Hindlimb muscle (tissue), 1 donor: ENCODE measurements around the gene ERGIC3. TPM values are rescaled to one million over a fixed set of nuclear protein-coding genes. Genes with fewer than 3 reads are reported as not detected.
"Not testable (repeated sequence)": the region's sequence is repeated elsewhere in the genome, so short reads cannot be mapped to it uniquely, and the experiment has no call there.

ENCODE experiments used
- DNase-seq: peaks from one replicate; pipeline ENCODE4 v3.0.0-alpha.2; 2013
- polyA plus RNA-seq: library from polyadenylated mRNA; unstranded; fragments of 120-200 nt; gene quantifications from one replicate; pipeline ENCODE4 v1.2.1, GENCODE V29; 2013; ENCODE audit not compliant: insufficient read length

Gene ERGIC3
- polyA plus RNA-seq, 1 donor = 218 TPM

DNA sequence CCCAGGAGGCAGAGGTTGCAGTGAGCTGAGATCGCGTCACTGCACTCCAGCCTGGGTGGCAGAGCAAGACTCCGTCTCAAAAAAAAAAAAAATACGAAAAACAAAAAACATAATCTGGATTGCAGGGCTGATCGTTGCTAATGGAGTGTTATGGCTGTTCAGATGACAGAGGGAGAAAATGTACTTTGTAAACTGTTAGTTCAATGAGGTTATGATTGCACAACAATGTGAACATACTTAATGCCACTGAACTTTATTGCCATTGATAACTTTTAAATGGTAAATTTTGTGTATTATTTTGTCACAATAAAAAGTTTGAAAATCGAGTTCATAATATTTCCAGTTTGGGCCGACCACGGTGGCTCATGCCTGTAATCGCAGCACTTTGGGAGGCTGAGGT, 22.9 kb upstream of the ERGIC3 start:
- no peak for DNase-seq

DNA sequence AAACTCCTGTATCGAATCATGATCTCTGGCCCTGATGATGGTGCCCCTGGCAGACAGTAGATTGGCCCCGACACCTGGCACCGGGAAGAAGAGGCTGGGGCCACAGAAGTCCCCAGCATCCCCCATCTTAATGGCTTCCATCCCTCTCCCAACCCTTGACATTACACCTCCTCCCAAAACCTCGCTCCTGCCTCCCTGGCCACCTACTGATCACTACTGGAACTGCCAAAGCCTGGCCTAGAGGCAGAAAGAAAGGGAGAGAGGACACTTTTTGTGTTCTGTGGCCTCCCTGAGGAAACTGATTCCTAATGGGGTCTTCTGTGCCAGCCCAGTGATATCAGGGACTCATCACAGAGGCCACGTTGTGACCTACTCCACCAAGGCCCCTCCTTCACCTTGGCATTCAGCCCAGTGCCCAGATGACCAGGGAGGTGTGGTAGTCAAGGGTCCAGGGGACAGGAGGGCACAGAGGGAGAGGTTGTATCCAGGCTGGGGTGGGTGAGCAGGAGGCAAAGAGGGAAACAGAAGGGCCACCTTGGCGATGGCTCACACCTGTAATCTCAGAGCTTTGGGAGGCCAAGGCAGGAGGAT, 18.5 kb upstream of the ERGIC3 start:
- DNase-seq = no peak

DNA sequence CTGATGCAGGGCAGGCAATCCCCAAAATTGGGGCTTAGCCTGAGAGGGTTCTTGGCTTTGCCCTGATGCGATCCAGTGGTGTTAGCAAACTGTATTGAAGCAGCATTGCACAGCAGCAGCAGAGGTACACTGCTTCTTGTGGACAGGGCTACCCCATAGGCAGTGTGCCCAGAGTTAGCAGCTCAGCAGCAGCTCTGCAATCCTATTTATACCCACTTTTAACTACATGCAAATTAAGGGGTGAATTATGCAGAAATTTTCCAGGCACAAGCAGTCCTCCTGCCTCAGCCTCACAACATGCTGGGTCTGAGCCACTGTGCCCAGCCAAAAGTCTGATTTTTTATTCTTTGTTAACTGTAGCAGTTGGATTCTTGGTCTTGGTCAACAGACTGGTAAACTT, 16.2 kb upstream of the ERGIC3 start:
- no peak for DNase-seq

DNA sequence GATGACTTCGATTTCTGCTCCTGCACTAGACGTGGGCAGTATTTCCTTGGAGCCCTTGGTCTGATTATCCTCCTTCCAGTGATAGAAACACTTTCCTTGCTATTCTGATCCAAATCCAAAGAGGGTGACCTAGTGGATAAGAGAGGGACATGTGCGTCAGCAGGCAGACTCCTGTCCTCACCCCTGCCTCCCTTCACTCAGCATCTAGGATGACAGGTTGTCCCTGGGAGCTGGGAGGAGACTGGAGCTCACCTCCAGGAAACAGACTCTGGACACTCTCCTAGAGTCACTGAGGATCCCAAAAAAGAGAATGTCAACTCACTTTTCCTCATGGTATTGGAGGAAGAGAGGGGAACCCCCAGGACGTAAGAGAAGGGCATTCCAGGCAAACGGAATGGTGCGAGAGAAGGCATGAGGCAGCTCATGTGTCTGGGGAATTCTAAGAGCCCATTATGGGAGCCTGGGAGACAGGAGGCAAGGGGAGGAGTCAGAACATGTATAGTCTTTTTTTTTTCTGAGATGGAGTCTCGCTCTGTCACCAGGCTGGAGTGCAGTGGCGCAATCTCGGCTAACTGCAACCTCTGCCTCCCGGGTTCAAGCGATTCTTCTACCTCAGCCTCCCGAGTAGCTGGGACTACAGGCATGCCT, 14.6 kb upstream of the ERGIC3 start:
- DNase-seq = no peak

DNA sequence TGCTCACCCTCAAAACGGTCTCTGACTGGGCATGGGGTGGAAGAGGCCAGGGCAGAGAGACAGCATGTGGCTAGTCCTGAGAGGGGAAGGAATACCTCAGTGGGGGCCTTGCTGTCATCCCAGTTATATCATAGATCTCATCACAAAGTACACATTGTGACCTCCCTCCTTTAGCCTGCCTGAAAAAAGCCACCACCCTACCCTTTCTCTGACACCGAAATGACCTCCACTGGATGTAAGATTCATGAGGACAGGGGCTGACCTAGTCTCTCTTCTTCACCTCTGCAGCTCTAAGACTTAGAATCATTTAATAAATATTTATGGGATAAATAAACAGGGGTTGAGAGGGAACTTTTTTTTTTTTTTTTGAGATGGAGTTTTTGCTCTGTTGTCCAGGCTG, 12.3 kb upstream of the ERGIC3 start, which contains the start of gene C20orf173:
Gene C20orf173, minus strand, starts transcription at position 101 of the 400 bp plus-strand sequence. CDS start 279 bp downstream, outside the sequence.
- DNase-seq = no peak

DNA sequence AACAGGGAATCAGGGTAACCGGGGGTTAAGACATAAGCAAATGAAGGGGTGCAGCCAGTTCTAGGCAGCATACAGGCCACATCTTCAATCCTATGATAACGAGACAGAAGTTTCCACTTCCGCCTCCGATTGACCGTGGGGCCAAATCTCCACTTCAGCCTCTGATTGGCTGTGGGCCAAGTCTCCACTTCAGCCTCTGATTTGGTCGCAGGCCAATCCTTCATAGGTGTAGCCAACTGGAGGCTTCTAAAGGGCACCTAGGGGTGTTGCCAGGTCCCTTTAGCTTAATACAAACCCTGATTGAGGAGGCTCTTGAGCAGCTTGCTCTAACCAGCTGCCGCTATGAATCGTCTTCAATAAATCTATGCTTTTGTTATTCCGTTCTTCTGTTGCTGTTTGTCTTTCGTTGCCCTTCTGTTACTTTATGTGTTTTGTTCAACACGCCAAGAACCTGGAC, 2.1 kb upstream of the ERGIC3 start:
- DNase-seq = no peak

DNA sequence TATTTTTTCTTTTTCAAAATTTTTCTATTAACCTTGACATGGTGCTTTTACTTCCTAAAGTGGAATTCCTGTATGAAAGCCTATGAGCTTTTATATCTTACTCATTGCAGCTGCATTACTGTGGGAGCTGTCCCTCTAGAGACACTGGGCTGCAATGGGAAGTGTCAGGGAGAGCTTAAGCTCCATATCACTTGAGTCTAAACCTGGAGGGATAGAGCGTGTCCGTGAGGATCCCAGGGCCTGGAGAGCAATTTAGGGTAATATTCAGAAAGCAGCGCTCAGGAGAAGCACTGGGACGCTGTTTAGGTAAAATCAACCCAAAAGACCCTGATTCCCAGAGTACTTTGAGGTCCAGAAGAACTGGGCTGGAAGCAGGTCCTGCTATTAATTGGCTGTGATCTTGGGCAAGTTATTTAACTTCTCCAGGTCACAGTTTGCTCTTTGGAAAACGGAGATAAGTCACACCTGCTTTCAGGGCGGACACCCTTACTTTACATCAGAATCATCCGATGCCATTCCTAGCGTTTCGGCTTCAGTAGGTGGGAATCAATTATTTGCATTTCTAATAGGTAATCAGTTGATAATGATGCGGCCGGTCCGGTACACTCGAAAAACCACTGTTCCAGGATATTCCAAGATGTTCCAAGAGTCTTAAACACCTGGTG, 628 bp upstream of the ERGIC3 start:
- no peak for DNase-seq

DNA sequence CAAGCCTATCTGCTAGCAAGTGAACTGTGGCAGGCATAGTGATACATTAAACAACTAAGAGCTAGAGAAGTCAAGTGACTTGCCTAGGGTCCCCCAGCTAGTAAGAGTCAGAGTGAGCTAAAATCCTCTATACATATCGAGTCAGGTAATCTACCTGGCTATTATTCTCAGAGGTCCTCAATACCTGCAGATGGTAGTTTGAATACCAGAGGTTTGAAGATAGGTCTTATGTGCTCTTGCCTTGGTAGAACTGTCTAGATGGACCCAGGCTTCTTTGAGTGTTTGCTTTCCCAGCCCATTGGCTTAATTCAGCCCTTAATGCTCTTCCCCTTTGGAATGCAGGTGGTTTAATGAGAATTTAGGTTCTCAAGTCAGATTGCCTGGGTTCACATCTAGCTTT, 1.1 kb downstream of the ERGIC3 start:
- no peak for DNase-seq

DNA sequence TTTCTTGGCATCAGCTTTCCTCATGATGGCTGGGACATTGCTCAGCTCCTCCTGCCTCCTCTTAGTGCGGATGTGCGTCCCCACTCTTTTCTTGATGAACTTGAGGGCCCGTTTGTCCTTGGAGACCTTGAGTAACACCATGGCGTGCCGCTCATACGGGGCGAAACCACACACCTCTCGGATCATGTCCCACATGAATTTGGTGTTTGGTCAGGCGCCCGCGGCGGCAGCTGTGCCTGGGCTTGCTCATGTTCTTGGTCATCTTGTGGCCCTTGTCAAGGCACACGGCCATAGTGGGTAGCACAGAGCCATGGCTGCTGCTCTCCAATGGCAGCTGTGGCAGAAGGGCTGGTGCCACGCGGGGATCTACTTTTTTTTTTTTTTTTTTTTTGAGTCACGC, 2.6 kb downstream of the ERGIC3 start:
- no peak for DNase-seq

DNA sequence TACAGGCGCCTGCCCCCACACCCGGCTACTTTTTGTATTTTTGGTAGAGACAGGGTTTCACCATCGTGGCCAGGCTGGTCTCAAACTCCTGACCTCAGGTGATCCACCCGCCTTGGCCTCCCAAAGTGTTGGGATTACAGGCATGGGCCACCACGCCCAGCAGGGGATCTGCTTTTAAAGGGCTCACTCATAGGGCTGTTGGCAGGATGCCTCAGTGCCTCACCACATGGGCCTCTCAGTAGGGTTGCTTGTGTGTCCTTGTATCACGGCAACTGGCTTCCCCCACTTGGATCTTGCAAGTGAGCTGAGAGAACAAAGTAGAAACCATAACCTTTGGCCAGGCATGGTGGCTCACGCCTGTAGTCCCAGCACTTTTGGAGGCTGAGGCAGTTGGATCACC, 3.1 kb downstream of the ERGIC3 start:
- DNase-seq = not testable (repeated sequence)

DNA sequence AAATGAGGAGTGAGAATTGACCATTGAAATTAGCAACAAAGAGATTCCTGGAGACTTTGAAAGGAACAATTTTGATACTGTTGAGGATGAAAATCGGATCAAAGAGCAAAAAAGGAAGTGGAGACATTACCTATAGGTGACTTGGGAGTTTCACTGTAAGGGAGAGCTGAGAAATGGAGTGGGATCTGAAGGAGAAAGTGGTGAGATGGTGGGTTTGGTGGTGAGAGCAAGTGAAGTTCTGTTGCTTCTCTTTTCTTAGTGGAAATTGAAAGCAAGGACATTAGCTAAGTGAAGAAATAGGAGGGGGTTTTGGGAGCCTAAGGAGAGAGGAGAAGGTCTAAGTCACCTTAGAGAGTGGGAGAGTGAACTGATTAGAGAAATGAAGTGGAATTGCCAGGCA, 4.2 kb downstream of the ERGIC3 start:
- no peak for DNase-seq

DNA sequence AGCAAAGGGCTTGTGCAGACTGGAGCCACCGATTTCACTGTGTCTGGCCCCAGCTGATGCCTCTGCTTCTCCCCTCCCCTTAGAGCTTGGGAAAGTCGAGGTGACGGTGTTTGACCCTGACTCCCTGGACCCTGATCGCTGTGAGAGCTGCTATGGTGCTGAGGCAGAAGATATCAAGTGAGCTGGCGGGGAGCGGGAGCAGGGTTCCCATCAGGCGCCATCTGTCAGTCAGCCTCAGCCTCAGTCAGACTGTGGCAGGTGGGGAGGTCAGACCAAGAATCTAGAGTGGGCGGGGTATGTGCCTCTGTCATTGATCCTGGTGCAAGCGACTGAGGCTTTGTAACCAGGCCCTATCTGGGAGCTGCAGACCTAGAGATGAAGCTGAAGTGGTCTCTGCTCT, 5.5 kb downstream of the ERGIC3 start:
- DNase-seq = no peak

DNA sequence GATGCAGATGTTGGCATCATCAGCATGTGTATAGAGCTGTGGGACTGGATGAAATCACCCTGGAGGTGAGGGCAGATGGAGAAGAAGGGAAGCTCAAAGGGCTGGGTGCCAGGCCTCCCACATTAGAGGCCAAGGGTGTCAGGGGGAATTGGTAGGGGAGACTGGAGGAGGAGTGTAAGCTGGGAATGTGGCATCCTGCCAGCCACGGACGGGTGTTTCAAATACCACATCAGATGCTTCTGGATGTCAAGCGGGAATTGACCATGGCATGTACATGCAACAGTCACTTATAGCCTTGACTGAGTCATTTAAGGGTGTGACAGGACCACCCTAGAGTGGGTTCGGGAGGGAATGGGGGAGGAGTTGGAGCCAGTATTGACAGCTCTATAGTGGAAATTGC, 9.6 kb downstream of the ERGIC3 start:
- DNase-seq = no peak

DNA sequence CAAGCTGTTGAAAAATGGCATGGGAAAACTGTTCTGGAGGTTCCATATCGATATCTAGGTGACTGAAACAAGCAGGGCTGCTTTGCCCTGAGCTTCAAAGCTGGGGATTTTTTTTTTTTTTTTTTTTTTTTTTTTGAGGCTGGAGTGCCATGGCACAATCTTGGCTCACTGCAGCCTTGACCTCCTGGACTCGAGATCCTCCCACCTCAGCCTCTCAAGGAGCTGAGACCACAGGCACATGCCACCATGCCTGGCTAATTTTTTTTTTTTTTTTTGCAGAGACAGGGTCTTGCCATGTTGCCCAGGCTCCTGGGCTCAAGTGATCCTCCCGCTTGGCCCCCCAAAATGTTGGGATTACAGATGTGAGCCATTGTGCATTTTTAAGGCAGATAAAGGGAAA, 11.0 kb downstream of the ERGIC3 start:
- DNase-seq = no peak

DNA sequence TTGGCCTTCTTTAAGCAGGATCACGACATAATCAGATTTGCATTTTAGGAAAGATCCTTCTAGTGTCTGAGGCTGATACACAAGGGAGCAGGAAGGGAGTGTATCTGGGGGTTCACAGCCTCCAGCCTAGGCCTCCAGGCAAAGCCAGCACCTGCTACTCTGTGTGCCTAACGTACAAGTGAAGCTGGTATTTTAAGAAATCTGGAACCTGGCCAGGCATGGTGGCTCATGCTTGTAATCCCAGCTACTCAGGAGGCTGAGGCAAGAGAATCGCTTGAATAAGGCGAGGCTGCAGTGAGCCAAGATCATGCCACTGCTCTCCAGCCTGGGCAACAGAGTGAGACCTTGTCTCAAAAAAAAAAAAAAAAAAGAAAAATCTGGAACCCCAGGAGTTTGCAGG, 13.6 kb downstream of the ERGIC3 start:
- not testable (repeated sequence) for DNase-seq

DNA sequence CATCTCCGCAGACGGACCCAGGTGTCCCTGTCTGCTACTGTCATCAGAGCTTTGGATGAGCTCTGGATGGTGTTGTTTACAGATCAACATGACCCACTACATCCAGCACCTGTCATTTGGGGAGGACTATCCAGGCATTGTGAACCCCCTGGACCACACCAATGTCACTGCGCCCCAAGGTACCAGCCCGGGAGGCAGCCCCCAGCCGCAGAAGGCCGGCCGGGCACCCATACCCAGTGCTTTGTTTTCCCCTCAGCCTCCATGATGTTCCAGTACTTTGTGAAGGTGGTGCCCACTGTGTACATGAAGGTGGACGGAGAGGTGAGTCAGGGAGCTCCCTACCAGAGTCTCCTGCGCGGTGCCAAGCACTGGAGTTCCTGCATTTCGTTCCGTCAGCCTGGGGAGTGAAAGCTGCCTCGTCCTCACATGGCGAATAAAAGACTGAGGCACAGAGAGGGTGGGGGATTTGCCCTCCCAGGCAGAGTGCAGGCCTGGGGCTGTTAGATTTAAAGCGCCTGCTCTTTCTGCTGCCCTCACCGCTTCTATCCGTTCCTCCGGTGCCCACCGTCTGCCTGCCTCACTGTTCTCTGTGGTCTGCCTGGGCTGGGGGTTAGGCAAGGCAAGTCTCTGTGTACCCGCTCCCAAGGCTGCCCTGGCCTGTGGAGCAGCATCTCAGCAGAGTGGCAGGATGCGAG, 14.2 kb downstream of the ERGIC3 start:
- no peak for DNase-seq

DNA sequence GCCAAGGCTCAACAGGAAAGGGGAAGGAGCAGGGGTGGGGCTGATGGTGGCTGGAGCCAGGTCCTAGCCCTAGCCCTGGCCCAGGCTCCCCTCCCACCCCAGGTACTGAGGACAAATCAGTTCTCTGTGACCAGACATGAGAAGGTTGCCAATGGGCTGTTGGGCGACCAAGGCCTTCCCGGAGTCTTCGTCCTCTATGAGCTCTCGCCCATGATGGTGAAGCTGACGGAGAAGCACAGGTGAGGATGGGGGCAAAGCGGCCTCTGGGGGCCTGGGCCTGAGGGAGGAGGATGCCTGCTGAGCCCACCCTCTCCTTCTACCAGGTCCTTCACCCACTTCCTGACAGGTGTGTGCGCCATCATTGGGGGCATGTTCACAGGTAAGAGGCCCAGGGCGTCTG, 15.0 kb downstream of the ERGIC3 start:
- DNase-seq = no peak

DNA sequence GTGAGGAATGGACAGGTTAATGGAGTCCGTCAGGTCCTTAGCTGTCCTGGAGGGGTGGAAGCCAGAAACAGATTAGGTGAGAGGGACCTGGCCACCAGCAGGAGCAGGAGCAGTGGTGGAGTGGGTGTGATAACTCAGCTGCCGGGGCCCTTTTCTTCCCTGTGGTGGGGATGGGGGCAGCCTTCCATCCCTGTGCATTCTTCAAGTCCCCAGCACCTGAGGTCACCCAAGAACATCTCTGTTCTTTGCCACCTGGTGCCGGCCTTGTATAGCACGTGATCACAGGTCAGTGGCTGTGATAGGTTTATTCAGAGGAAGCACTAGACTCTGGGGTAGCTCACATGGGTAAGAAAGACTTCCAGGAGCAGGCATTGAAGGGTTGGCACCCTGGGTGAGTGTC, 16.6 kb downstream of the ERGIC3 start:
- no peak for DNase-seq

DNA sequence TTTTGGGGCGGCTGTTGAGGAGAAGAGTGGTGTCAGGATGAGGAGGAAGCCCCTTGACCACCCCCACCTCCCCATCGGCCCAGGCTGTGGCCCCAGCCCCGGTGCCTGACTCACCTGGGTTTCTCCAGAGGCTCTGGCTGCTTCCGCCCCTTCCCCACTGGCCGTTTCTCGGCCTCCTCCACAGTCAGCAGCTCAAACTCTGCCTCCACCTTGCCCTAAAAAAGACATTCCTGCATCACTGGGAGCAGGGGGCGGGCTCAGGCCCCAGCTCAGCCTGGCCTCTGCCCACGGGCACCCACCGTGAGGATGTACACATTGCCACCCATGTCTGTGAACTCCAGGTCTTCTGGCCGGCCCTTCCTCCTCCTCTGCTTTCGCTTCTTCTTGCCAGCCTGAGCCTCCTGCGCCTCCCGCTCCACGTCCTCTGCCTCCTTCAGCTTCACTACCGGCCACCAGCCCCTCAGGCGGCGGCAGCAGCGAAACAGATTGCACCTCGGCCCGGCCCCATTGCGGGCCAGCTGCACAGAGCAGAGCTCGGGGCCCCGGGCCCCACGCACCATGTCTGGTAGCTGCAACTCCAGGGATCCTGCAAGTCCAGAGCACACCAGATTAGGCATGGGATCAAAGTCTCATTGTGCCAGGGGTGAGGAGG, 17.3 kb downstream of the ERGIC3 start:
- no peak for DNase-seq

DNA sequence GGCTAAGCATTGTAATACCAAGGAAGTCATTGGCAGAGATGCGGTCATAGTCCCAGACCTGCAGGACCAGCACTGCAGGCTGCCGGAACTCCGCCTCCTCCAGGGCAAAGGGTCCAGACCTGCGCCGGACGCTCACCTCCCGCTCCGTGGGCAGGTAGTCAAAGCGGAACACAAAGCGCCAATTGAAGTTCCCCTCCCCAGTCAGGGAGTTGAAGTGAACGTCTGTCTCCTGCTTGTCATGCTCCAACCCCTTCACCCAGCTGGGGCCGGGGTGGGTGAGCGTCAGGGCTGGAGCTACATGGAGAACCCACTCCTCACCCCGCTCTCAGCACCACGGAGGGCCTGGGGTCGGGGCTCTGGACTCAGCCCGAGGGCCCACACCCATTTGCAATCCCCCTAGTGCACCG, 18.2 kb downstream of the ERGIC3 start:
- DNase-seq = no peak

DNA sequence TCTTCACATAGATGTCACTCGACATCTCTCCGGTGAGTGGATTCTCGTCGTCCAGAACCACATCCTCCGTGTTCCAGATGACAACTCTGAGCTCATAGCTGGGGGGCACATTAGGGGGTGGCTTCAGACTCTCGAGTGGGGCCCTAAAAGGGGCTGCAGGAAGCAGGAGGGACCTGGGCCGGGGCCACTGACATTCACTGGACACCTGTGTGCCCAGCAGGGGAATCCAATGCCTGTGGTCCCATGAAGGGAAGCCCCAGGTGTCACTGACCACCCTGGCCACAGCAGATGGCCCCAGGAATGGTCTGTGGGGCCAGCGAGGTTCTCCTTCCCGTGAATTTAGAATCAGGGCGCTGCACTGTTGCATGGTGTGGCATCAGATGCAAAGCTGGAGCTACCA, 18.7 kb downstream of the ERGIC3 start:
- no peak for DNase-seq

DNA sequence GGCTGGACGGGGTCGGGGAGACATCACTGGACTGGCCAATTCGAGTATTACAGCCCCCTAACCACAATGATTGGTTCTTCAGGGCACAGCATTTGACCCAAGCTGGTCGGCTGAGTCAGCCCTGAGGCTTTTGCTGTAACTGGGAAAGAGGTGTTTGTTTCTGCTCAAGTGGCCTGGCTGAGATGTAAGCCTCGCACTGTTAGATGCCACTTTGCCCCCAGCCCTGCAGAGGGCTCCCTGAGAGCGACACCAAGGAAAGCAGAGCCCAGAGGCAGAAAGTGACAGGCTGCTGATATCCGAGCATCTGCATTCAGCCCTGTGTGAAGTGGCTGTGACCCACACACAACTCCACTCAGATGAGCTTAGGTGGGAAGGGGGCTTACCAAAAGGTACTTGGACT, 19.4 kb downstream of the ERGIC3 start:
- no peak for DNase-seq

DNA sequence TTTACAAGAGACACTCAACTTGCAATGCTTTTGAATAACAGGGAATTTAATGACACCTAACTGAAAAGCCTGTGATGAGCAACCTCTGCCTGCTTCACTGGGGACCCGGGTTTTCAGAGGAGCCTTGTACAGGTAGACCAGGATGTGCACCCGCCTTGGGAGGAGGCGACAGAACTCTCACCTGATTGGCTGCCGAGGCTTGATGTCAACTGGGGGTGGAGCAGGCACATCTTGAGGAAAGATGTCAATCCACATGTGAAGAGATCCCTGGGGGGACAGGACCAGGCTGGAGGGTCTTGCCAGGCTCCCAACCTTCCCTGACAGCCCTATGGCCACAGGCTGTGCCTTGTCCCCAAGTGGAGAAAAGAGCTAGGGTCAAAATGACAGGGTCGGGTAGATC, 19.8 kb downstream of the ERGIC3 start:
- DNase-seq = no peak
